ENCODE results near the gene CFAP77.

Gene CFAP77

GRCh38 chr9:132457504-132458236 lies 47.7 kb downstream of the CFAP77 start:
- DNase-seq = no peak

- DNase-seq = no peak
Observed at GRCh38 chr9:132458432-132458831, 48.4 kb downstream of the CFAP77 start.

GRCh38 chr9:132459661-132460060 lies 49.6 kb downstream of the CFAP77 start:
- DNase-seq = no peak

GRCh38 chr9:132460240-132460639 lies 50.2 kb downstream of the CFAP77 start:
- DNase-seq = no peak

GRCh38 chr9:132461281-132461896 lies 51.4 kb downstream of the CFAP77 start:
- no peak for DNase-seq

- DNase-seq = no peak
Observed at GRCh38 chr9:132461971-132462370, 52.0 kb downstream of the CFAP77 start.

- DNase-seq = no peak
Observed at GRCh38 chr9:132464547-132464946, 54.5 kb downstream of the CFAP77 start.

- DNase-seq = no peak
Observed at GRCh38 chr9:132465131-132465635, 55.2 kb downstream of the CFAP77 start.

- no peak for DNase-seq
Observed at GRCh38 chr9:132472199-132472598, 62.2 kb downstream of the CFAP77 start.

- no peak for DNase-seq
Observed at GRCh38 chr9:132472599-132472998, 62.6 kb downstream of the CFAP77 start.

GRCh38 chr9:132474253-132474652 lies 64.2 kb downstream of the CFAP77 start:
- no peak for DNase-seq

- DNase-seq = no peak
Observed at GRCh38 chr9:132478353-132479050, 68.5 kb downstream of the CFAP77 start.

- DNase-seq = no peak
Observed at GRCh38 chr9:132479733-132480132, 69.7 kb downstream of the CFAP77 start.

- no peak for DNase-seq
Observed at GRCh38 chr9:132481053-132481849, 71.2 kb downstream of the CFAP77 start.

- DNase-seq = no peak
Observed at GRCh38 chr9:132482196-132482813, 72.3 kb downstream of the CFAP77 start.

GRCh38 chr9:132485393-132485792 lies 75.4 kb downstream of the CFAP77 start:
- DNase-seq = no peak

- no peak for DNase-seq
Observed at GRCh38 chr9:132486706-132487350, 76.8 kb downstream of the CFAP77 start.

GRCh38 chr9:132487351-132487791 lies 77.4 kb downstream of the CFAP77 start:
- DNase-seq = no peak

GRCh38 chr9:132487980-132488535 lies 78.0 kb downstream of the CFAP77 start:
- DNase-seq = no peak

- no peak for DNase-seq
Observed at GRCh38 chr9:132488626-132489025, 78.6 kb downstream of the CFAP77 start.

GRCh38 chr9:132489536-132489935 lies 79.5 kb downstream of the CFAP77 start:
- DNase-seq = no peak

GRCh38 chr9:132494857-132495256 lies 84.8 kb downstream of the CFAP77 start:
- DNase-seq = no peak

All from inflammatory macrophage treated with lipopolysaccharide for 1 hour (primary cell).